Loucy (cell line): Measurements from ENCODE around the gene FGD5.
A peak's percentile ranks its signal among the peaks of the same experiment; 100 is the strongest.

ENCODE experiments used
- H2AFZ ChIP-seq: fragments of 200-600 bp; sonication (generic); 2 replicates; pipeline ENCODE4 v1.6.0; 2016; ENCODE audit warnings: antibody characterized with exemption, mild to moderate bottlenecking, low read length, moderate library complexity
- H3F3A ChIP-seq: fragments of 200-600 bp; 2 replicates; pipeline ENCODE4 v1.6.0; 2016; ENCODE audit warnings: antibody characterized with exemption, low read depth, mild to moderate bottlenecking
- H3K27me3 ChIP-seq: fragments of 200-600 bp; sonication (generic); 2 replicates; pipeline ENCODE4 v1.6.1; 2014; ENCODE audit warnings: low read length, mild to moderate bottlenecking; ENCODE audit not compliant: insufficient read depth, poor library complexity, severe bottlenecking
- H3K36me3 ChIP-seq: fragments of 200-600 bp; sonication (generic); 2 replicates; pipeline ENCODE4 v1.6.1; 2016; ENCODE audit warnings: low read length; ENCODE audit not compliant: insufficient read depth
- H3K4me1 ChIP-seq: fragments of 200-600 bp; sonication (generic); 2 replicates; pipeline ENCODE4 v1.5.1; 2014; ENCODE audit warnings: low read length, mild to moderate bottlenecking; ENCODE audit not compliant: insufficient read depth, poor library complexity, severe bottlenecking
- H3K4me2 ChIP-seq: fragments of 200-600 bp; sonication (generic); 2 replicates; pipeline ENCODE4 v1.6.0; 2014; ENCODE audit warnings: antibody characterized with exemption, low read length, low read depth, mild to moderate bottlenecking; ENCODE audit not compliant: poor library complexity, severe bottlenecking
- H3K4me3 ChIP-seq: fragments of 200-600 bp; sonication (generic); 2 replicates; pipeline ENCODE4 v1.5.1; 2014; ENCODE audit warnings: low read length, mild to moderate bottlenecking, mixed read lengths; ENCODE audit not compliant: poor library complexity, severe bottlenecking
- H3K79me2 ChIP-seq: fragments of 200-600 bp; sonication (generic); 2 replicates; pipeline ENCODE4 v1.6.1; 2014; ENCODE audit warnings: low read length; ENCODE audit not compliant: insufficient read depth
- H3K9ac ChIP-seq: fragments of 200-600 bp; sonication (generic); 2 replicates; pipeline ENCODE4 v1.6.0; 2014; ENCODE audit warnings: mild to moderate bottlenecking, low read depth, low read length, moderate library complexity; ENCODE audit not compliant: poor library complexity, severe bottlenecking
- H3K9me2 ChIP-seq: fragments of 200-600 bp; sonication (generic); replicated peaks from 2 replicates; pipeline ENCODE4 v1.6.1; 2016; ENCODE audit warnings: low read depth, low read length, mixed read lengths
- H3K9me3 ChIP-seq: fragments of 200-600 bp; sonication (generic); 2 replicates; pipeline ENCODE4 v1.6.1; 2014; ENCODE audit warnings: mild to moderate bottlenecking, antibody characterized with exemption, low read length, low read depth; ENCODE audit not compliant: insufficient read depth
- H4K20me1 ChIP-seq: fragments of 200-600 bp; sonication (generic); 2 replicates; pipeline ENCODE4 v1.6.0; 2014; ENCODE audit warnings: antibody characterized with exemption, low read length, mild to moderate bottlenecking; ENCODE audit not compliant: insufficient read depth, poor library complexity, severe bottlenecking
- CTCF ChIP-seq: fragments of 200-600 bp; sonication (generic); conservative IDR thresholded peaks from 2 replicates; pipeline ENCODE4 v1.5.1; 2014; ENCODE audit warnings: mild to moderate bottlenecking, antibody characterized with exemption, low read length
- EZH2phosphoT487 ChIP-seq: fragments of 200-600 bp; IDR thresholded peaks from 2 replicates; pipeline ENCODE4 v1.6.1; 2018; ENCODE audit warnings: antibody characterized with exemption, mild to moderate bottlenecking, moderate library complexity, borderline replicate concordance

Gene FGD5

GRCh38 chr3:14886101-14886500 lies 67.3 kb downstream of the FGD5 start:
- H3K9ac ChIP-seq: no peak overlapping the region
- no peak overlapping the region for H2AFZ ChIP-seq
- no peaks in the 10 kb centered on the region for H3K27me3 ChIP-seq
- H3K4me1 ChIP-seq: peaks cover 58% of the 10 kb centered on the region
- no peaks in the 10 kb centered on the region for H3K9me2 ChIP-seq
- H3K36me3 ChIP-seq: no peaks in the 10 kb centered on the region
- H3K4me3 ChIP-seq: peak overlapping the region; percentile 60
- no peaks in the 10 kb centered on the region for H4K20me1 ChIP-seq
- H3K9me3 ChIP-seq: no peaks in the 10 kb centered on the region
- H3F3A ChIP-seq: no peaks in the 10 kb centered on the region
- no peaks in the 10 kb centered on the region for H3K79me2 ChIP-seq
- peak overlapping the region; percentile 79 for H3K4me2 ChIP-seq
- no peak for TF ChIP-seq EZH2phosphoT487
- no peak for TF ChIP-seq CTCF

- Histone ChIP-seq H3K4me2 (no peak overlapping the region), H4K20me1 (no peaks in the 10 kb centered on the region), H3K4me3 (no peak overlapping the region), H3K9me2 (no peaks in the 10 kb centered on the region), H3F3A (no peaks in the 10 kb centered on the region), H2AFZ (no peak overlapping the region), H3K27me3 (no peaks in the 10 kb centered on the region), H3K4me1 (peaks cover 29% of the 10 kb centered on the region), H3K9me3 (no peaks in the 10 kb centered on the region), H3K36me3 (no peaks in the 10 kb centered on the region), H3K79me2 (no peaks in the 10 kb centered on the region), H3K9ac (no peak overlapping the region)
- no peak for TF ChIP-seq EZH2phosphoT487
- TF ChIP-seq CTCF: no peak
Measured at GRCh38 chr3:14889205-14889604, 70.4 kb downstream of the FGD5 start.

- Histone ChIP-seq H2AFZ (no peak overlapping the region), H3K27me3 (no peaks in the 10 kb centered on the region), H3K4me1 (peaks cover 21% of the 10 kb centered on the region), H3K9ac (no peak overlapping the region), H3K4me2 (no peak overlapping the region), H4K20me1 (no peaks in the 10 kb centered on the region), H3K9me3 (no peaks in the 10 kb centered on the region), H3F3A (no peaks in the 10 kb centered on the region), H3K9me2 (no peaks in the 10 kb centered on the region), H3K4me3 (no peak overlapping the region), H3K36me3 (no peaks in the 10 kb centered on the region), H3K79me2 (no peaks in the 10 kb centered on the region)
- TF ChIP-seq EZH2phosphoT487: no peak
- no peak for TF ChIP-seq CTCF
Measured at GRCh38 chr3:14889943-14890342, 71.2 kb downstream of the FGD5 start.
